Non-pigmented ciliary epithelial cell (primary cell): Measurements from ENCODE around the gene SNAP29.
"Not testable (repeated sequence)": the region's sequence is repeated elsewhere in the genome, so short reads cannot be mapped to it uniquely, and the experiment has no call there.

Experiments used
- DNase-seq: peaks from one replicate; pipeline ENCODE4 v3.0.0-alpha.2; 2010; ENCODE audit warnings: low read depth

Gene SNAP29

DNA sequence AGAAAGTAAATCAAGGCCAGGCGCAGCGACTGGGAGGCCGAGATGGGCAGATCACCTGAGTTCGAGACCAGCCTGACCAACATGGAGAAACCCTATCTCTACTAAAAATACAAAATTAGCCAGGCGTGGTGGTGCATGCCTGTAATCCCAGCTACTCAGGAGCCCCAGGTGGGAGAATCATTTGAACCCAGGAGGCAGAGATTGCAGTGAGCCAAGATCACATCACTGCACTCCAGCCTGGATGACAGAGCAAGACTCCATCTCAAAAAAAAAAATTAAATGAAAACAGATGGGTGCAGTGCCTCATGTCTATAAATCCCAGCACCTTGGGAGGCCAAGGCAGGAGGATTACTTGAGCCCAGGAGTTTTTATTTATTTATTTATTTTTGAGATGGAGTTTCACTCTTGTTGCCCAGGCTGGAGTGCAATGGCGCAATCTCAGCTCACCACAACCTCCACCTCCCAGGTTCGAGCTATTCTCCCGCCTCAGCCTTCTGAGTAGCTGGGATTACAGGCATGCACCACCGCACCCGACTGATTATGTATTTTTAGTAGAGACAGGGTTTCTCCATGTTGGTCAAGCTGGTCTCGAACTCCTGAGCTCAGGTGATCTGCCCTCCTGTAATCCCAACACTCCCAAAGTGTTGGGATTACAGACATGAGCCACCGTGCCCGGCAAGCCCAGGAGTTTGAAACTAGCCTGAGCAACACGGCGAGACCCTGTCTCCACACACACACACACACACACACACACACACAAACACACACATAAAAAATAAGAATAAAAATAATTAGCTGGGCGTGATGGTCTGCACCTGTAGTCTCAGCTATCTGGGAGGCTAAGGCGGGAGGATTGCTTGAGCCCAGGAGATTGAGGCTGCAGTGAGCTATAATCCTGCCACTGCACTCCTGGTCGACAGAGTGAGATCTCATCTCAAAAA lies 42.6 kb downstream of the SNAP29 start:
- not testable (repeated sequence) for DNase-seq

DNA sequence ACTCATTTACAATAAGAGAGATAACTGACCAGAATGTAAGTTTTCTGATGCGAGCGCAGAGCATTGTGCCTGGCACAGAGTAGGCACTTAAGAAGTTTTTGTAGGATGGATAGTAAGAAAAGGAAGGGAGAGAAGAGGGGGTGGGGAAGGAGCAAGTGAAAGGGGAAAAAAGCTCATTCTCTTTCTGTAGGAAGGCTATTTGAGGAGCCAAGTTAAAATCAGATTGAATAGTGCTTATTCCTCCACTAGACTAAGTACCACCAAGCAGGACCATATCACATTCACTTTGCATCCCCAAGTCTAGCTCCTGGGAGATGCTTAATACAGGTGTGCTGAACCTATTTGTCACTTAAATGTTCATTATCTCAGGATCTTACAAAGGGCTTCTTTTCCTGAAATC lies 44.3 kb downstream of the SNAP29 start:
- DNase-seq = no peak

DNA sequence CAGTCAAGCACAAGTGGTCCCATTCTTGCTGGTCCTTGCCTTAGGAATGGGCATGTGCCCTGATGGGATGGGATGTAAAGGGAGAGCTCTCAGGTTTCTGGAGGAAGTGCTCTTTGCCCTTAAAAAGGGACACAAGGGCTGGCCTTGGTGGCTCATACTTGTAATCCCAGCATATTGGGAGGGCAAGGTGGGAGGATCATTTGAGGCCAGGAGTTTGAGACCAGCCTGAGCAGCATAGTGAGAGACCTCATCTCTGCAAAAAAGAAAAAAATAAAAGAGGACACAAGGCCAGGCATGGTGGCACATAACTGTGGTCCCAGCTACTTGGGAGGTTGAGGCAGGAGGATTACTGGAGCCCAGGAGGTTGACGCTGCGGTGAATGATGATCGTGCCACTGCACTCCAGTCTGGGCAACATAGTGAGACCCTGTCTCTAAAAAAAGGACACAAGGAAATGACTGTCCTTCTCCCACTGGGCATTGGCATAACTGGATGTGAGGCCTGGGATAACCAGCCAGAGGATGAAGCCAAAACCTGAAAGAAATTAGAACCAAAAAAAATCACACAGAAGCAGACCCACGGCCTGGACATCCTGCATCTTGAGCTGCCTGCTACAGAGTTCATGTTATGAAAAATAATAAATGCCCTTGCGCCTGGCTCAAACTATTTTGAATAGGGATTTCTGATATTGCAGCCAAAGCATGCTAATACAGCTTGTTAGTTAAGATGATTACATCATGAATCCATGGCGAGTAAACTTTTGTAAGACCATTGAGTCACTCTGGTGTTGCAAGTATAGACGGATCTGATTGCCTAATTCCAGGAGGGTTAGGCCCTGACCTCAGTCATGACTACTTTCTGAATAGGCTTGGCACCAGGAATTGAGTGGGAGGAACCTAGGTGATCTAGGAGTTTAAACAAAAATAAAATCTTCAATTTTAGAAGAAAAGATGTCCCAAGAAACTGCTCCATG lies 45.5 kb downstream of the SNAP29 start:
- peak; percentile 89 for DNase-seq

DNA sequence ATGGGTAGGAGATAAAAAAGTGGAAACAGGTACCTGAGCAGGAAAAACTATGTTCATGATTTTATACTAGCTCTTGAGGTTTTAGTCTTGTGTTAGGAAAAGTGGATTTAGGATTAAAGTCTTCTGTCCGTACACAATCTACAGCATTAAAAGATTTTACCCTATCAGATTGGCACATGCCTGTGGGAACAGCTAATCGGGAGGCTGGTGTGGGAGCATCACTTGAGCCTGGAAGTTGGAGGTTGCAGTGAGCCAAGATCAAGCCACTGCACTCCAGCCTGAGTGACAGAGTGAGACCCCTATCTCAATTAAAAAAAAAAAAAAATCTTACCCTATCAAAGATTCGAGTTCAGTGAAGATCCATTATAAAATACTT lies 46.2 kb downstream of the SNAP29 start:
- no peak for DNase-seq

DNA sequence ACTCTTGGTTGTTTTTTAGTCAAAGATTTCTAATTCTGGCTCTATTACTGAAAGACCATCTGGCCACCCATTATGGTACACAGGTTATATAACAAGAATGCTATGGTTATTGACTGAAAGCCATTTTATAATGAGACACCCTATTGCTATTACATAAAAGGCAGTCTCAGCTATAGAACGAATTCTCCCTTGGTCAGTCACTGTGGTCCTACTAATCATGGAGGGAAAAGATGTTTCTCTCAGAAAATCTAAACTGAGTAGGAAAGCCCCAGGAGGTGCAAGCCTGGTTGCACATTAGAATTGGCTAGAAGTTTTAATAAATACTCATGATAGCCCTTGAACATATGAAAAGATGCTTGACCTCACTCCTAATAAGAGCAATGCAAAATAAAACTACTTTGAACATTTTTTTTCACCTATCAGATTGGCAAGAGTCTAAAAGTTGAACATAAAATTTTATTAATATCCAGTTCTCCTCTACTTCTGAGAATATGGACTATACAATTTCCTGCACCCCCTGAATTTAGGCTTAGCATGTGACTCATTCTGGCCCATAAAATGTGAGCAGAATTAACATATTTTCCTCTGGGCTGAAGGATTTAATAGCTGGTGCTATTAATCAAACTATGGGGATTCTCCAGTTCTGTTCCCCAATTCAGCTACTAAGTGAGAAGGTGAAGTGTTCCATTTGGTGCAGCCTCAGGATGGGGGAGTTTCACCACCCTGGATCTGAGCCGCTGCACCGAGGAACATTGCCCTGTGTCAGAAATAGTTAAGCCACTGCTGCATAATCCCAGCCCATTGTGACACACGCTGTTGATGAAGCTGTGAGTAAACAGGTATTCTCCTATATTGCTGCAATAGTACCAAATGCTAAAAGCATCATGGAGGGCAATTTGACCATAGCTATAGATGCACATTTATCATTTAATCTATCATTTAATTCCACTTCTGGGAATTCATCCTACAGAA lies 46.9 kb downstream of the SNAP29 start:
- no peak for DNase-seq

DNA sequence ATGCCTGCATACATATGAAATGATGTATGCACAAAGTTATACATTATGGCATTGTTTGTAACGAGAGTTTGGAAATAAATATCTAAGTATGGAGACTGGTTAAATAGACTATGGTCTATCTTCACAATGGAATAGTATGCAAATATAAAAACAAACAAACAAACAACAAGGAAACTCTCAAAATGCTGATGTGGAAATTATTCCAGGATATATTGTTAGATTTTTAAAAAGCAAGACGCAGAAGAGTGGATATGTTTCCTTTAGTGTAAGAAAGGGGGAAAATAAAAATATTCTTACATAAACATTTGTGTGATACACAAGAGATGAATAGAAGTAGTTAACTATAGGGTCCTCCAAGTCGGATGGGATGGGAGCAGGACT lies 47.6 kb downstream of the SNAP29 start:
- no peak for DNase-seq

DNA sequence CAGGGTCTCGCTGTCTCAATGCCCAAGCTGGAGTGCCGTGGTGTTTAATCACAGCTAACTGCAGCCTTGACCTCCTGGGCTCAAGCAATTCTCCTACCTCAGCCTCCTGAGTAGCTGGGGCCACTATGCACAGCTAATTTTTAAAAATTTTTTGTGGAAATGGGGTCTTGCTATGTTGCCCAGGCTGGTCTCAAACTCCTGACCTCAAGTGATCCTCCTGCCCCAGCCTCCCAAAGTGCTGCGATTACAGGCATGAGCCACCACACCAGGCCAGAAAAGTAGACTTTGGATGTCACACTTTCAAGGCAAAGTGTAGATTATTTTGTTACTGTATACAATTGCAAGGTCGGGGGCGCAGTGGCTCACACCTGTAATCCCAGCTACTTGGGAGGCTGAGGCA lies 49.9 kb downstream of the SNAP29 start:
- DNase-seq = not testable (repeated sequence)

DNA sequence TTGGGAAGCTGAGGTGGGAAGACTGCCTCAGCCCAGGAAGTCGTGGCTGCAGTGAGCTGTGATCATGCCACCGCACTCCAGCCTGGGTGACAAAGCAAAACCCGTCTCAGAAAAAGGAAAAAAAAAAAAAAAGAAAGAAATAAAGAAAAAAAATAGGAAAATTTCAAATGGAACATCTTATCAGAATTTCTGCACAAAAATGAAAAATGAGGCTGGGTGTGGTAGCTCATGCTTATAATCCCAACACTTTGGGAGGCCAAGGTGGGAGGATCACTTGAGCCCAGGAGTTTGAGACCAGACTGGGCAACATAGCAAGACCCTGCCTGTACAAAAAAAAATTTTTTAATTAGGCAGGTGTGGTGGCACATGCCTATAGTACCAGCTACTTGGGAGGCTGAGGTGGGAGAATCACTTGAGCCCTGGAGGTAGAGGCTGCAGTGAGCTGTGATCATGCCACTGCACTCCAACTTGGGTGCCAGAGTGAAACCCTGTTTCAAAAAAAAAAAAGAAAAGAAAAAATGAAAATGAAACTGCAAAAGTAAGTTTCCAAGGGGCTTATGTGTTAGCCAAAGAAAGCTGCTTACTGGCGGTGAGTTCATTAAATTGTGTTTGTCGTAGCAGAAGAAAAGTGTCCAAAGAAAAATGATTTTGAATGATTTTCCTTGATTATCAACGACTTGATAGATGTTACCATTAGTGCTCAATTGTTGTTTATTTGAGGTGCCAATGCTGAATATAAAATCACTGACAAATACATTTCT lies 50.9 kb downstream of the SNAP29 start:
- DNase-seq = no peak

DNA sequence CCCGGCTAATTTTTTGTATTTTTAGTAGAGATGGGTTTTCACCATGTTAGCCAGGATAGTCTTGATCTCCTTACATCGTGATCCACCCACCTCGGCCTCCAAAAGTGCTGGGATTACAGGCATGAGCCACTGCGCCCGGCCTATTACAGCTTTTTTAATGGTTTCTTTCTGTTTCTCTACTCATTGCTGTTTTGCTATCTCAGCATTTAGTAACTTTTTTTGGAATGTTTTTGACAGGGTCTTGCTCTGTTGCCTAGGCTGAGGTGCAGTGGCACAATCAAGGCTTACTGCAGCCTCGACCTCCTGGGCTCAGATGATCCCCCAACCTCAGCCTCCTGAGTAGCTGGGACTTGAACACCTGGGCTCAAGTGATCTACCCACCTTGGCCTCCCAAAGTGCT lies 53.7 kb downstream of the SNAP29 start:
- no peak for DNase-seq

DNA sequence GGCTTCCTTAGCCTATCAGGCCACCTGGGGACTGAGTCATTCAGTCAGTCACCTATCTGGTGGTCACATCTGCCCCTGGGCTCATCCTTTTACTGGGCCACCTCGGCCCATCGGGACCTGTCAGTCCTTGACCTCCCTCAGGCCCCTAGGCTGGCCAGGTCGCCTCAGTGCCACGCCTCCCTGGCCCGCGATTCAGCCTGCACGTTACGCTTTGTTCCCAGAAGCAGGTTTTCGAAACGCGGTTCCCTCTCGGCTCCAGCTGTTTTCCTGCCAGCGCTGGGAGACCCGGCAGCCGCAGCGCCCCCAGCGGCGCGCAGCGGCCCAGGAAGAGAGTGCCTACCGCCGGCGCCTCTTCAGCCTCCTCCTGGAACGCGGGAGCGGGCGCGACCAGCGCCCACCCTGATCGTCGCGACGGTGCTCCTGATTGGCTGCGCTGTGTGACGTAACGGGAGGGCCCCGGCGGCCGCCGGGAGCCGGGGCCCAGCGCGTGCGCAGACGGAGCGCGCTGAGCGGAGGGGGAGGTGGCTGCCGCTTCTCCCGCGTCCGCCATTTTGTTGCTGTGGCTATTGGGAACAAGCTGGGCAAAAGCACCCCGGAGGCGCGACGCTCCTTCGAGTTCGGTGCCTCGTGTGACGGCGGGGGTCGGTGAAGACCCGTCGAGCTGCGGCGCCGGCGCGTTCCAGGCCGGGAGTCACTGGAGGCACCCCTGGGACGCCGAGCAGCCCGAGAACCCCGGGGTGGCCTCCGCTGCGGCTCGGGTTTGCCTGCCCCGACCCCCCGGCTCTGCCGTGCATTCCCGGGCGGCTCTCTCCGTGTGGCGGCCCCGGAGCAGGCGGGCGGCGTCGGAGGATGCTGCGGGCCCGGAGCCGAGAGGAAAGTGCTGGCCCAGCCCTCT lies 58.4 kb downstream of the SNAP29 start, which contains the start of gene CRKL:
Gene CRKL (plus strand): TSS at position 492 of the 895 bp plus-strand sequence. CDS start 528 bp downstream, outside the sequence.
- DNase-seq = peak; percentile 78

DNA sequence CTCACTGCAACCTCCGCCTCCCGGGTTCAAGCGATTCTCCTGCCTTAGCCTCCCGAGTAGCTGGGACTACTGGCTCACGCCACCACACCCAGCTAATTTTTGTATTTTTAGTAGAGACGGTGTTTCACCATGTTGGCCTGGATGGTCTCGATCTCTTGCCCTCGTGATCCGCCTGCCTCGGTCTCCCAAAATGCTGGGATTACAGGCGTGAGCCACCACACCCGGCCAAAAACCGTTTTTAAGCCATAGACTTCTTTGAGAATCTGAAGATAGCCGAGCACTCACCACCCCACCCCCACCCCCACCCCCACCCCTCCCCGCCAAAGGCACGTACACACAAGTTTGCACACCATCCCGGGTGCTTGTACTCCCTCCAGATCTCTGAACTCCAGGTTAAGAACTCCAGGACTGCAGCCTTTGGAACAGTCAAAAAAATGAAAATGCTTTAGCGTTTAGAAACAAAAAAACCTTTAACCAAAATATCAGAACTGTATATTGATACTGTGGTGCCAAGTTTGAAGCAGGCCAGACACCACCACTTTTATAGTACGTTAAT lies 59.9 kb downstream of the SNAP29 start:
- DNase-seq = no peak

DNA sequence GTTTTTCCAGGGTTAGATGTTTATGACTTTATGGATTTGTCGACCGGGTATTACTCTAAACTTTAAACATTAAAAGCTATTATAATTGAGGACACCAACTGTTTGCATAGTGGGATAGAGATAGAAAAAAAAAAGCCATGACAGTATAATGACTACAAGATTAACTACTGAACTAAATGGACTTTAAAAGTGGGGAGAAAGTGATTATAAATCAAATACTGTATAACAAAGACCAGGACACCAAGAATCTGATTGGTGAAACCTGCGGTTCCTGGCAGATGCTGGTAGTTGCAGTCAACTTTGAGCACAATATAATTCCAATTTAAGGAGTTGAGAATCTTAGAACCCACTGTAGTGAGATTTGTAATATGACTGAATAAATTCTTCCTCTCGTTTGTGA lies 60.9 kb downstream of the SNAP29 start:
- DNase-seq = no peak

DNA sequence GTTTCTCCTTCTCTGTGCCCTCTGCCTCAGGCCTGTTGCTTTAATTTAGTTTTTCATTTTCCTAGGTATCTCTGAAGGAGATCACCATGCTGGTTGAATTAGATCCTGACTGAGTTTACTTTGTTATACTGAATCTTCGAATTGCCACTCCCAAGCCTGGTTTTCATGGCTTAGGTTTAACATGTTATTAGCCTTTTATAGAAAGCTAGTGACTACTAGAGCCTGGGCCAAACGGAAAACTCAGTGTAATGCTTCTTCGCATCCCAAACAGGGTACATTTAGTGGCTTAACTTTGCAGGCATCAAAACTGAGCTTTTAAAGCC lies 62.0 kb downstream of the SNAP29 start:
- DNase-seq = no peak

DNA sequence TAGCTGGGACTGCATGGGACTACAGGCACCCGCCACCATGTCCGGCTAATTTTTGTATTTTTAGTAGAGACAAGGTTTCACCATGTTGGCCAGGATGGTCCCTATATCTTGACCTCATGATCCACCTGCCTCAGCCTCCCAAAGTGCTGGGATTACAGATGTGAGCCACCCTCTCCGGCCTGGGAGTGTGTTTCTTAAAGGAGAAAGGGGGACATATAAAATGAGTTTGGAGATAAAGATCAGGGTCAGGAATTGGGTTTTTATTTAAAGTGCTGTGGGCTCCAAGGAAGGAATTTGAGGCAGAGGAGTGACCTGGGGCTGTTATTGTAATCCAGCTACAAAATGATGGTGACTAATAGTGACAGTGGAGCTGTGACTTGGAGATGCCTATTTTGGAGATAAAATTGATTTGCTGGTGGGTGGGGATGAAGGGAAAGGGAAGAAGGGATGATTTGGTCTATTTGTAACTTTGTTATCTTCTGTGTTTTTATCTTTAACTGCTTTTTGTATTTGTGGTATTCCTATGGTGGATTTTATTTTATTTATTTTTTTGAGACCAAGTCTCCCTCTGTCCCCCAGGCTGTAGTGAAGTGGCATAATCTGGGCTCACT lies 63.4 kb downstream of the SNAP29 start:
- no peak for DNase-seq

DNA sequence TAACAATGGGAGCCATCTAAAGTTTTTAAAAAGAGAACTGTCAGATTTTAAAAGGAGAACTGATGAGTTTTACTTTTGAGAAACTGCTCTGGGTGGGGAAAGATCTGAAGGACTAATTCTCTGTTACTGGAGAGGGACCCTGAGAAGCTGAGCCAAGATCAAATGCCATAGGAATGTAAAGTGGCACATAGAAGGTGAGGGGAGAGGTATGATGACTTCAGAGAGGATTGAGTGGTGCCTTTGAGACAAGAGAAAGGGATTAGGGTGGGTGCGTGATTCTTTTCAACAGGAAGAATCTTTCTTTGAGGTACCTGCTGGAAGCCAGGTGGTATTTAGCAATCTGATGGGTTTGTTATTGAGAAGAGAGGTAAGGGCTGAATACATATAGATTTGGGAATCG lies 67.4 kb downstream of the SNAP29 start:
- DNase-seq = no peak

DNA sequence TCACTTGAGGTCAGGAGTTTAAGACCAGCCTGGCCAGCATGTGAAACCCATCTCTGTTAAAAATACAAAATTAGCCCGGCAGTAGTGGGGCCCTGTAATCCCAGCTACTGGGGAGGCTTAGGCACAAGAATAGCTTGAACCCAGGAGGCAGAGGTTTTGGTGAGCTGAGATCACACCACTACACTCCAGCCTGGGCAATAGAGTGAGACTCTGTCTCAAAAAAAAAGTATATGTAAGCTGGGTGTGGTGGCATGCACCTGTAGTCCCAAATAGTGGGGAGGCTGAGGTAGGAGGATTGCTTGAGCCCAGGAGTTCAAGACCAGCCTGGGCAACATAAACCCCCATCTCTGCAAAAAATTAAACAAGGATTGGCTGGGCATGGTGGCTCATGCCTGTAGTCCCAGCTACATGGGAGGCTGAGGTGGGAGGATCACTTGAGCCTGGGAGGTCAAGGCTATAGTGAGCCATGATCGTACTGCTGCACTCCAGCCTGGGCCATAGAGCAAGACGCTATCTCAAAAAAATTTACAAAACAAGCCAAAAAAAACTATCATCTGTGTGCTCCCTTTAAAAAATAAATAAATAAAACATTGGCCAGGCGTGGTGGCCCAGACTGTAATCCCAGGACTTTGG lies 69.2 kb downstream of the SNAP29 start:
- no peak for DNase-seq

DNA sequence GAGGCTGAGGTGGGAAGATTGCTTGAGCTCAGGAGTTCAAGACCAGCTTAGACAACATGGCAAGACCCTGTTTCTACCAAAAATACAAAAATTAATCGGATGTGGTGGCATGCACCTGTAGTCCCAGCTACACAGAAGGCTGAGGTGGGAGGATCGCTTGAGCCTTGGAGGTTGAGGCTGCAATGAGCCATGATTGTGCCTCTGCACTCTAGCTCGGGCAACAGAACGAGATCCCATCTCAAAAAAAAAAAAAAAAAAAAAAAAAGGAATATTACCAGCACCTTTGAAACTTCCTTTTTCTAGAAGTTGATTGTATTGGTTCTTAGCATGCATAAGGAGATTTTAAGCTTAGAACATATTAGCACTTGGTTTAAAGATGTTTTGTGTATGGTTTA lies 69.8 kb downstream of the SNAP29 start:
- DNase-seq = no peak

DNA sequence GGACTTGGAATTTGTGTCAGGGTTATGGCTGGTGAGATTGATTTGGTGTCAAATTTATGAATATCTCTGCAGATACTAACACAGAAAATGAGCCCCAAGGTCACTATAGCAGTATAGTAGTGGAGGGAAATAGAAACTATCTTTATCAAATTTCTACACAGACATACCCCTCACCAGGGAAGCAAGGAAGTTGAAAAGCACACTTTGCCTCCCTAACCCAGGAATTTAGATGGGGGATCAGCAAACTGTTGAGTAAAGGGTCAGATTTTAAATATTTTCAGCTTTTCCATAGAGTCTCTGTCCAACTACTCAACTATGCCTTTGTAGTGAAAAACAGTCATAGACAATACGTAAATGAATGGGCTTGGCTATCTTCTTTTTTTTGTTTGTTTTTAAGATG lies 71.2 kb downstream of the SNAP29 start:
- DNase-seq = no peak

DNA sequence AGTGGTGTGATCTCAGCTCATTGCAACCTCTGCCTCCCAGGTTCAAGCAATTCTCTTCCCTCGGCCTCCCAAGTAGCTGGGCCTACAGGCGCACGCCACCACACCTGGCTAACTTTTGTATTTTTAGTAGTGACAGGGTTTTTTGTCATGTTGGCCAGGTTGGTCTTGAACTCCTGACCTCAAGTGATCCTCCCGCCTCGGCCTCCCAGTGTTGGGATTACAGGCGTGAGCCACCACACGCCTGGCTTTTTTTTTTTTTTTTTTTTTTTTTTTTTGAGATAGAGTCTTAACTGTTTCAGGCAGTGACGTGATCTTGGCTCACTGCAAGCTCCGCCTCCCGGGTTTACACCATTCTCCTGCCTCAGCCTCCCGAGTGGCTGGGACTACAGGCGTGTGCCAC lies 71.6 kb downstream of the SNAP29 start:
- not testable (repeated sequence) for DNase-seq
